Measurements from ENCODE around the gene ZDHHC8.

The ZDHHC8 gene

GRCh38 chr22:20192972-20193760, 61.6 kb downstream of the ZDHHC8 start:
- H3K4me3 ChIP-seq (ENCODE audit: low read depth in 1 of 2, low read length in 2 of 2), result no peak overlapping the region
- TF ChIP-seq EZH2 (IDR thresholded peaks at IDR 0.05; ENCODE audit: borderline replicate concordance, low read depth, low read length, severe bottlenecking) (no peak), CTCF (IDR thresholded peaks at IDR 0.05; ENCODE audit: borderline replicate concordance, extremely low read depth, low read length, poor library complexity, severe bottlenecking) (no peak)
- H2AFZ ChIP-seq (ENCODE audit: low read depth, low read length), result no peak overlapping the region
- no peak overlapping the region for H3K27ac ChIP-seq (ENCODE audit: low read length)
- H4K20me1 ChIP-seq (ENCODE audit: insufficient read depth, low read length), result no peaks in the 10 kb centered on the region
- H3K4me1 ChIP-seq (ENCODE audit: insufficient read depth, low read length), result no peaks in the 10 kb centered on the region
- H3K4me2 ChIP-seq (ENCODE audit: insufficient read depth, low read length), result no peak overlapping the region
- no peak overlapping the region for H3K9ac ChIP-seq (ENCODE audit: low read depth, low read length)
- H3K36me3 ChIP-seq (ENCODE audit: insufficient read depth, low read length), result no peaks in the 10 kb centered on the region
- no peaks in the 10 kb centered on the region for H3K9me3 ChIP-seq (ENCODE audit: insufficient read depth, low read length, severe bottlenecking)
- no peaks in the 10 kb centered on the region for H3K27me3 ChIP-seq (ENCODE audit: insufficient read depth, low read length, poor library complexity)
- ATAC-seq (ENCODE audit: insufficient read depth, low read depth) (no peak), DNase-seq (no peak)
- no peaks in the 10 kb centered on the region for H3K79me2 ChIP-seq (ENCODE audit: insufficient read depth, low read length)

- Histone ChIP-seq H3K36me3 (ENCODE audit: insufficient read depth, low read length) (no peaks in the 10 kb centered on the region), H3K9me3 (ENCODE audit: insufficient read depth, low read length, severe bottlenecking) (no peaks in the 10 kb centered on the region), H3K4me2 (ENCODE audit: insufficient read depth, low read length) (no peak overlapping the region), H4K20me1 (ENCODE audit: insufficient read depth, low read length) (no peaks in the 10 kb centered on the region), H3K79me2 (ENCODE audit: insufficient read depth, low read length) (no peaks in the 10 kb centered on the region), H3K9ac (ENCODE audit: low read depth, low read length) (no peak overlapping the region), H2AFZ (ENCODE audit: low read depth, low read length) (no peak overlapping the region), H3K27me3 (ENCODE audit: insufficient read depth, low read length, poor library complexity) (peaks cover 4% of the 10 kb centered on the region), H3K27ac (ENCODE audit: low read length) (no peak overlapping the region), H3K4me3 (ENCODE audit: low read depth in 1 of 2, low read length in 2 of 2) (no peak overlapping the region), H3K4me1 (ENCODE audit: insufficient read depth, low read length) (no peaks in the 10 kb centered on the region)
- no peak for TF ChIP-seq EZH2 (IDR thresholded peaks at IDR 0.05; ENCODE audit: borderline replicate concordance, low read depth, low read length, severe bottlenecking)
- TF ChIP-seq CTCF (IDR thresholded peaks at IDR 0.05; ENCODE audit: borderline replicate concordance, extremely low read depth, low read length, poor library complexity, severe bottlenecking), result no peak
- DNase-seq, result no peak
- no peak for ATAC-seq (ENCODE audit: insufficient read depth, low read depth)
These were observed 62.3 kb downstream of the ZDHHC8 start for GRCh38 chr22:20193761-20194494.

- DNase-seq (no peak), ATAC-seq (ENCODE audit: insufficient read depth, low read depth) (no peak)
- Histone ChIP-seq H3K4me3 (ENCODE audit: low read depth in 1 of 2, low read length in 2 of 2) (no peak overlapping the region), H3K27ac (ENCODE audit: low read length) (no peak overlapping the region), H3K79me2 (ENCODE audit: insufficient read depth, low read length) (no peaks in the 10 kb centered on the region), H3K9me3 (ENCODE audit: insufficient read depth, low read length, severe bottlenecking) (no peaks in the 10 kb centered on the region), H4K20me1 (ENCODE audit: insufficient read depth, low read length) (no peaks in the 10 kb centered on the region), H2AFZ (ENCODE audit: low read depth, low read length) (no peak overlapping the region), H3K27me3 (ENCODE audit: insufficient read depth, low read length, poor library complexity) (peaks cover 5% of the 10 kb centered on the region), H3K36me3 (ENCODE audit: insufficient read depth, low read length) (no peaks in the 10 kb centered on the region), H3K4me1 (ENCODE audit: insufficient read depth, low read length) (no peaks in the 10 kb centered on the region), H3K9ac (ENCODE audit: low read depth, low read length) (no peak overlapping the region), H3K4me2 (ENCODE audit: insufficient read depth, low read length) (no peak overlapping the region)
- TF ChIP-seq CTCF (IDR thresholded peaks at IDR 0.05; ENCODE audit: borderline replicate concordance, extremely low read depth, low read length, poor library complexity, severe bottlenecking) (no peak), EZH2 (IDR thresholded peaks at IDR 0.05; ENCODE audit: borderline replicate concordance, low read depth, low read length, severe bottlenecking) (no peak)
These were observed 63.3 kb downstream of the ZDHHC8 start for GRCh38 chr22:20194681-20195593.
